ENCODE results near the gene ADAR.

GRCh38 chr1:154609398-154610380 is 1.7 kb upstream of the ADAR start:
- no peak for TF ChIP-seq EZH2 (IDR thresholded peaks at IDR 0.05)
- TF ChIP-seq CTCF (IDR thresholded peaks at IDR 0.05): no peak
- TF ChIP-seq EZH2phosphoT487 (IDR thresholded peaks at IDR 0.05): no peak
